ENCODE measurements around the gene ABCB11.

ABCB11 gene

DNA sequence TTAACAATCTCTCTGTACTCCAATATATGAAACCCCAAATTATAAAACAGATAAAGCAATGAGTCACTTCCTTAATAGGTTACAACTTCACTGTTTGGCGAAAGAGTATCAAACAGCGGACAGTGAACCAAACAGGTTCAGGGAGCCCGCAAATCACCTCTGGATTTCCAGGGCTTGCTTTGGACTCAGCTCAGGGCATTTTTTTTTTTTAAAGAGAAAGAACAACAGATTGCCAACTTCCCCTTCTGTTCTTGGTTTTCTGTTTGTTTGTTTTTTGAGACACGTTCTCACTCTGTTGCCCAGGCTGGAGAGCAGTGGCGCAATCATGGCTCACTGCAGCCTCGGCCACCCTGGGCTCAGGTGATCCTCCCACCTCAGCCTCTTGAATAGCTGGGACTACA is 52.7 kb downstream of the ABCB11 start:
- Histone ChIP-seq H3K27ac (no peak overlapping the region), H3K4me1 (no peaks in the 10 kb centered on the region), H3K9me3 (no peaks in the 10 kb centered on the region), H3K27me3 (no peaks in the 10 kb centered on the region), H3K4me3 (no peak overlapping the region), H3K36me3 (no peaks in the 10 kb centered on the region)
- intact Hi-C loops (cut with DNase I; ENCODE audit: low total_unique reads): no loop called here
- TF ChIP-seq, protein P1, sequence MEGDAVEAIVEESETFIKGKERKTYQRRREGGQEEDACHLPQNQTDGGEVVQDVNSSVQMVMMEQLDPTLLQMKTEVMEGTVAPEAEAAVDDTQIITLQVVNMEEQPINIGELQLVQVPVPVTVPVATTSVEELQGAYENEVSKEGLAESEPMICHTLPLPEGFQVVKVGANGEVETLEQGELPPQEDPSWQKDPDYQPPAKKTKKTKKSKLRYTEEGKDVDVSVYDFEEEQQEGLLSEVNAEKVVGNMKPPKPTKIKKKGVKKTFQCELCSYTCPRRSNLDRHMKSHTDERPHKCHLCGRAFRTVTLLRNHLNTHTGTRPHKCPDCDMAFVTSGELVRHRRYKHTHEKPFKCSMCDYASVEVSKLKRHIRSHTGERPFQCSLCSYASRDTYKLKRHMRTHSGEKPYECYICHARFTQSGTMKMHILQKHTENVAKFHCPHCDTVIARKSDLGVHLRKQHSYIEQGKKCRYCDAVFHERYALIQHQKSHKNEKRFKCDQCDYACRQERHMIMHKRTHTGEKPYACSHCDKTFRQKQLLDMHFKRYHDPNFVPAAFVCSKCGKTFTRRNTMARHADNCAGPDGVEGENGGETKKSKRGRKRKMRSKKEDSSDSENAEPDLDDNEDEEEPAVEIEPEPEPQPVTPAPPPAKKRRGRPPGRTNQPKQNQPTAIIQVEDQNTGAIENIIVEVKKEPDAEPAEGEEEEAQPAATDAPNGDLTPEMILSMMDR (IDR thresholded peaks at IDR 0.05): no peak
- no peak for DNase-seq

DNA sequence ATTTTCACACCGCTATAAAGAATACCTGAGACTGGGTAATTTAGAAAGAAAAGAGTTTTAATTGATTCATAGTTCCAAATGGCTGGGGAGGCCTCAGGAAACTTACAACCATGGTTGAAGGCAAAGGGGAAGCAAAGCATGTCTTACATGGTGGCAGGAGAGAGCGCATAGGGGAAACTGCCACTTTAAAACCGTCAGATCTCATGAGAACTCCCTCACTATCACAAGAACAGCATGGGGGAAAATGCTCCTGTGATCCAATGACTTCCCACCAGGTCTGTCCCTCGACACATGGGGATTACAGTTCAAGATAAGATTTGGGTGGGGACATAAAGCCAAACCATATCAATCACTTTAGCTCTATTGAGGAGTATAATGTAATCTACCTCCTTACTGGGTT is 53.5 kb downstream of the ABCB11 start:
- no peak overlapping the region for H3K27ac ChIP-seq
- intact Hi-C loops (cut with DNase I; ENCODE audit: low total_unique reads): no loop called here
- no peaks in the 10 kb centered on the region for H3K4me1 ChIP-seq
- no peak overlapping the region for H3K4me3 ChIP-seq
- H3K9me3 ChIP-seq: no peaks in the 10 kb centered on the region
- H3K27me3 ChIP-seq: no peaks in the 10 kb centered on the region
- no peak for DNase-seq
- TF ChIP-seq, protein P1 (IDR thresholded peaks at IDR 0.05): no peak
- no peaks in the 10 kb centered on the region for H3K36me3 ChIP-seq

DNA sequence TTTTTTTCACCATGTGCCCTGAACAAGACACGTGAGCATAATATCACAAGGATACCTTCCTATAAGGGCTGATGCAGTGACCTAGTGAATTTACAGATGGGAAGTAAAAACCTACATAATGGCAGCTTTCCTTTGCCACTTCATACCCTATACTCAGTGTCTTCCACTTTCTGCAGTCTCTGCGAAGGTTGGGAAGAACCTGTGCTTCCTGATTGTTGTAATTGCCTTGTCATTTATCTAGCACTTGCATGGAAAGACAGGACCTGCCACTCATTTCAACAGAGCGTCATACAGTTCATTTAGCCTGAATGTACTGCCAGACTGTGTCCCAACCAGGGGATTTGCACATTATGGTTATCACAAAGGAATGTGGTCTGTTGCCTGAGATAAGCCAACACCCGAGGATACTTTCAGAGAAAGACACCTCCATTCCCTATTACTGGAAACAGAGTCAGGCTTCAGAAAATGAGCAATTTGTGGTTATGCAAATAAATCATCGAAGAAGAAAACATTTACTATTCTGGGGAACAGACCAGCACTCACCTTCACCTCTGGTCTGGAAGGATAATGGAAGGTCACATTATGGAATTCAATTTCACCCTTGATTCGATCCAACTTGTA is 55.0 kb downstream of the ABCB11 start:
- Histone ChIP-seq H3K4me3 (no peak overlapping the region), H3K4me1 (no peaks in the 10 kb centered on the region), H3K27me3 (no peaks in the 10 kb centered on the region), H3K27ac (no peak overlapping the region), H3K36me3 (no peaks in the 10 kb centered on the region), H3K9me3 (no peaks in the 10 kb centered on the region)
- TF ChIP-seq, protein P1 (IDR thresholded peaks at IDR 0.05): no peak
- intact Hi-C loops (cut with DNase I; ENCODE audit: low total_unique reads): no loop called here
- DNase-seq: no peak

DNA sequence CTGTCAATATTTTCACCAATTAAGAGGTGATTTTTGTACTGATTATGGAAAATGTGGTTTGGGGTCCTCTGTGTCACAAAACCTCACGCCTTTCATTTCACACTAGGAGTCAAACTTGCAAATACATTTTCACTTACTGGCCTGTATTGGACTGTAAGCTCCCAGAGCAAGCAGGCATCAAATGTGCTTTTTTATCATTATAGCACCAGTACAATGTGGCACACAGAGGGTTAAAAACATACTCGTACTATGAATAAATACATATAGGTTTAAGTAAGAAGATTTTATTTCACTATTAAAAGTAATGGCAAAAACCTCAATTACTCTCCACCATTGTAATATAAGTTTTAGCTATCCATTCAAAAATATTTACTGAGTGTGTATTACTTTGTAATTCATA is 56.7 kb downstream of the ABCB11 start:
- Histone ChIP-seq H3K9me3 (no peaks in the 10 kb centered on the region), H3K4me3 (no peak overlapping the region), H3K27me3 (no peaks in the 10 kb centered on the region), H3K27ac (no peak overlapping the region), H3K4me1 (no peaks in the 10 kb centered on the region), H3K36me3 (no peaks in the 10 kb centered on the region)
- intact Hi-C loops (cut with DNase I; ENCODE audit: low total_unique reads): no loop called here
- DNase-seq: no peak
- TF ChIP-seq, protein P1 (IDR thresholded peaks at IDR 0.05): no peak

DNA sequence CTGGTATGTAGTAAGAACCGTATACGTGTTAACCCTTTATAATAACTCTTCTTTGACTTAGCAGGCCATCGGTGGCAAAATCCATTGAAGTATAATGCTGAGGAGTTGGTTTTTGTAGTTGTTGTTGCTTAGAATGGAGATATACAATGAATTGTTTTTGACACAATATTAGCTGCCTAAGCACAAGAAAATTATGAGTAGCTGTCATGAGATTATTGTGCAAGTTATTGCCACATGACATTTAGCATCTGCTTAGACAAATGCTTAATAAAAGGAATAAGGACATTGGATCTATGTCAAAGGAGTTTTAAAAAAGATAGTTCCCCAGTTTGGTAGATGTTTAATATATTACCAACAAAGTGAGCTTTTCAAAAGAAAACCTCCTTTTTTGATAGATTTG is 59.9 kb downstream of the ABCB11 start:
- Histone ChIP-seq H3K27ac (no peak overlapping the region), H3K36me3 (no peaks in the 10 kb centered on the region), H3K9me3 (no peaks in the 10 kb centered on the region), H3K27me3 (no peaks in the 10 kb centered on the region), H3K4me3 (no peak overlapping the region), H3K4me1 (no peaks in the 10 kb centered on the region)
- TF ChIP-seq, protein P1 (IDR thresholded peaks at IDR 0.05): no peak
- intact Hi-C loops (cut with DNase I; ENCODE audit: low total_unique reads): no loop called here
- DNase-seq: no peak

DNA sequence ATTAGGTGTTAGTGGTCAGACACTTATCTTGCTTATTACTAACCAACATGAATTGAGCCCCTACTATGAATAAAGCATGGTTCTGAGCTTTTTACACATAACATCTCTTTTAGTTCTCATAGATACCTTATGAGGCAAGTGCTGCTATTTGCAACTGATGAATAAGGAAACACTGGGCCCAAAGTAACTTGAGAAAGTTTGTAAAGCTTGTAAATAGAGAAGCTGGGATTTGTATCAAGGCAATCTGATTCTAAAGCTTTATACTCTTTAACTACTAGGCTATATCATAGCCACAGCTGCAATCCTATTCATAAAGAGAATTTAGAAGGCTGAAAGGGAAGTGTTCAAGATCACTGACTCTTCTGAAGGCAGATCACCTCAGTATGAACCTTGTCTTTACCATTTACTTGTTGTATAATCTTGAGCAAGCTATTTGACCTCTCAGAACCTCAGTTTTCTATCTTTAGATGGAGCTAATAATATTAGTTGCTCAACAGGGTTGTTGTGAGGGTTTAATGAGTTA is 60.4 kb downstream of the ABCB11 start:
- Histone ChIP-seq H3K4me1 (no peaks in the 10 kb centered on the region), H3K4me3 (no peak overlapping the region), H3K9me3 (no peaks in the 10 kb centered on the region), H3K36me3 (no peaks in the 10 kb centered on the region), H3K27me3 (no peaks in the 10 kb centered on the region), H3K27ac (no peak overlapping the region)
- intact Hi-C loops (cut with DNase I; ENCODE audit: low total_unique reads): no loop called here
- DNase-seq: no peak
- TF ChIP-seq, protein P1 (IDR thresholded peaks at IDR 0.05): no peak

Measured in tibial artery (tissue), 4 donors.